ENCODE results near the gene DUSP15.

The DUSP15 gene

GRCh38 chr20:31811198-31811597 is 59.1 kb downstream of the DUSP15 start:
- H3K36me3 ChIP-seq (replicated peaks): no peaks in the 10 kb centered on the region
- no peak overlapping the region for H3K4me3 ChIP-seq (ENCODE audit: low read depth, low read length)
- DNase-seq: peak; percentile 24
- no peak for TF ChIP-seq CTCF (IDR thresholded peaks at IDR 0.05; ENCODE audit: low read depth, low read length, missing control alignments)
- H3K27ac ChIP-seq: peak overlapping the region; percentile 92
- in situ Hi-C loops (cut with HindIII; ENCODE audit: low pct_ligation_motif_present, low sequenced_read_pairs): no loop called here
- H3K27me3 ChIP-seq (replicated peaks): no peaks in the 10 kb centered on the region
